CD1c-positive myeloid dendritic cell (primary cell): ENCODE data around the gene HYDIN.
"Not testable (repeated sequence)": the region's sequence is repeated elsewhere in the genome, so short reads cannot be mapped to it uniquely, and the experiment has no call there.

Experiments
- DNase-seq: peaks from one replicate; pipeline ENCODE4 v3.0.0-alpha.2; 2016; ENCODE audit errors: extremely low spot score

HYDIN gene

GRCh38 chr16:70999735-71000134 is 230.8 kb downstream of the HYDIN start:
- not testable (repeated sequence) for DNase-seq

DNA sequence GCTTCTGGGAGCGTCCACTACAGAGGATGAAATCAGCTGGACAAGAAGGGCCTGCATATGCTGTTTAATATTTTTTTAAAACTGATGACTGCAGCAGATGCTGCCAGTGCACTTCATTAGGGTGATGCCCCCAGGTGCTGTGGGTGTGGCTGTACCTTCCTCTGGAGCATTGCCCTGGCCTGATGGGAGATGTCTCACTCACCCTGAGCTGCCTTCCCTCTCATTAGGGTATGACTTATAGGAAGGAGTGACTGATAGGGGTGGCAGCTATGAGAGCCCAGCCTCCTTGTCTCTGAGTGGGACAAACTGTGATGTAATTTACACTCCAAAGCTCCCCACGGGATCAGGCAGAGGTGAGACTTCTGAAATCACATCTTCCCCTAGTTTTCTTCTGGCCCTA is 234.7 kb downstream of the HYDIN start:
- DNase-seq, result not testable (repeated sequence)

- not testable (repeated sequence) for DNase-seq
Observed at GRCh38 chr16:70992511-70992910, 238.0 kb downstream of the HYDIN start.

- not testable (repeated sequence) for DNase-seq
Observed at GRCh38 chr16:70987019-70987715, 243.4 kb downstream of the HYDIN start.

GRCh38 chr16:70984675-70985074 is 245.8 kb downstream of the HYDIN start:
- not testable (repeated sequence) for DNase-seq

DNA sequence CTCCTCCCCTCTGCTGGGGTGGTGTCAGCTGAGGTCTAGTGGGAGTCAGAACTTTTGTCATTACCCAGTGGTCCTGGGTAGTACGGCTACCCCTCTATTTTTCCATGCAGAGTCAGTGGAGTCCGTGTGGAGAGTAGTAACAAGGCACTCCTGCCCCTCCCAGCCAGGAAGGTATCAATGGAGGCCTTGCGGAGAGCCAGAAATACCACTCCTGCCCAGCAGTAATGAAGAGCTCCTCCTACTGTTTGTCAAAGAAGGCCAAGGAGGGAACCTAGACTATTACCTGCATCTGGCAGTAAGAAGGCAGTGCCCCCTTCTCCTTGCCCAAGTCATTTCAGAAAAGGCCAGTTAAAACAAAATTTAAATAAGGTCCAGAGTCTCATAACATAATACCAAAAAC is 262.2 kb downstream of the HYDIN start:
- not testable (repeated sequence) for DNase-seq

GRCh38 chr16:70960169-70960568 is 270.4 kb downstream of the HYDIN start:
- DNase-seq, result not testable (repeated sequence)

- not testable (repeated sequence) for DNase-seq
Observed at GRCh38 chr16:70954922-70955321, 275.6 kb downstream of the HYDIN start.

DNA sequence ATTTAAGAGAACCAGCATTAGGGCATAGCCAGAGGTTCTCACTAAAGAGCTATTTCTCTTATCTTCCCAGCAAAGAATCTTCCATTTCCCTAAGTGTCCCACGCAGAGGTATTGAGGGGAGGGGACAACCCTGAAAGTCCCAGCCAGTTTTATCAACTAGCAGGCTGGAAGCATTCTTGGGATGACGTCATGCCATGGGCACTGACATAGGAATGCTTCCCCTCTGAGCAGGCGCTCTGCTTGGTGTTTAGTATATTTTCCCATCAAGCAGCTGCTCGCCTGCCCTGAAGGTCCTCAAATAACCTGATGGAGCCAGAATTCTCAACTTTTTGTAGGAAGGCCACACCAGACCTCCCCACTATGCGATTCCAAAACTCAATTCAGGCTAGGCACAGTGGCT is 276.7 kb downstream of the HYDIN start:
- not testable (repeated sequence) for DNase-seq

DNA sequence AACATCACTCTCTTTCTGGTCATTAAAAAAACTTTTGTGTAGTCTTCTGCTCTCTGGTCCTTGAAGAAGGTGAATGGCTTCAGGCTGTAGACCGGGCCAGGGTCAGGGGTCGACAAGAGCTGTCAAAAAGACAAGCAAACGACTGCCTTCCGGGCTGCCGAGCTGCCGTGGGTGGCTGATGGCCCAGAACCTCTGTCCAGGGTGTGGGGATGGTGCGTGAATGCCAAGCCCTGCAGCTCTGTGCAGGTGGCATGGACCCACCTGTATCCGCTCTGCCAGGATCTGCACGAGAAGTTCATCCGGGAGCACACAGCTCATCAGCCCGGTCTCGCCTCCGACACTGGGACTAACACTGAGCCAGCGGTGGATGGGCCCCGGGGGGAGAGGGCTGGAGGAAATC is 287.0 kb downstream of the HYDIN start:
- DNase-seq, result not testable (repeated sequence)

DNA sequence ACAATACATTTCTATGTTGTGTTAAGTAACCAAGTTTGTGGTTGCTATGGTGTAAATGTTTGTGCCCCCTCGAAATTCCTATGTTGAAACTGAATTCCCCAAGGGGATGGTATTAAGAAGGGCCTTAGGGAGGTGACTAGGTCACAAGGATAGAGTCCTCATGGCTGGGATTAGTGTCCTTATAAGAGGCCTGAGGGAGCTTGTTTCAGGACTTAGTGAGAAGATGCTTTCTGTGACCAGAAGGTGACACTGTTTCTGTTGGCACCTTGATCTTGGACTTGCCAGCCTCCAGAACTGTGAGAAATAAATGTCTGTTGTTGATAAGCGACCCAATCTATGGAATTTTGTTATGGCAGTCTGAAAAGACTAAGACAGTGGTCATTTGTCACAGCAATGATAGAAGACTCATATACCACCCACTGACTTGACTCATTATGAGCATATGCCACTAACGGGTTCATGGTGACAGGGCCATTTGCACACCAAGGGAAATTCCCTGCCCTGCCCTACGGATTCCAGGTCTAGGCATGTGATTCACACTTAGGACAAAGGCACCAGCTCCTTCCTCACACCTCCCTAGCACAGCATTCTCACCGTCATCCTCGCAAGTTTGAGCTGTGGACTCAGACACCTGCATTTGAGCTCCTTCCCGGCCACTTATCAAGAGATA is 290.7 kb downstream of the HYDIN start:
- not testable (repeated sequence) for DNase-seq

DNA sequence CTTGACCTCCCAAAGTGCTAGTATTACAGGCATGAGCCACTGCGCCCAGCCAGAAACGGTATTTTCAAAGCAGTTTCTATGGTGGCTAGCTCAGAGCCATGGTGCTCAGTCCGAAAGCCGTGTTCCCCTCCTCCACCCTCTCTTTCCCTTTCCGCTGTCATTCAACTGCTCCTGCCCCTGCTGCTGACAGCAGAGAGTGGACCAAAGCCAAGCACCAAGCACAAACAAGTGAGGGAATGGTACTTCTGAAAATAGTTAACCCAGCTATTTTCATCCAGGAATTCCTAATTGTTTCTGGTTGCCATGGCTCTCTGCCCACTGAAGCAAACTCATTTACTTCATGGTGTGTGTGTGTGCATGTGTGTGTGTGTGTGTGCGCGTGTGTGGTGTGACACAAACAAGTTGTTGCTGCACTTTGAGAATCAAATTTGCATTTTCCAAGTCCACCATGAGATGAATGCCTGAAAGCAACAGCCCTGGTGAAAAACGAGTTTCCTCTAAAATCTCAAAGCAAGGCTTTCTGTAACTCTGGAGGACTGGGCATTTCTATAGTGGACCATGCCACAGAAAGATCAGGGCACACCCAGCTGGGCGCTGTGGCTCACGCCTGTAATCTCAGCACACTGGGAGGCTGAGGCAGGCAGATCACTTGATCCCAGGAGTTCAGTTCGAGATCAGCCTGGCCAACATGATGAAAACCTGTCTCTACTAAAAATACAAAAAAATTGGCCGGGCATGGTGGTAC is 293.6 kb downstream of the HYDIN start:
- DNase-seq, result not testable (repeated sequence)

DNA sequence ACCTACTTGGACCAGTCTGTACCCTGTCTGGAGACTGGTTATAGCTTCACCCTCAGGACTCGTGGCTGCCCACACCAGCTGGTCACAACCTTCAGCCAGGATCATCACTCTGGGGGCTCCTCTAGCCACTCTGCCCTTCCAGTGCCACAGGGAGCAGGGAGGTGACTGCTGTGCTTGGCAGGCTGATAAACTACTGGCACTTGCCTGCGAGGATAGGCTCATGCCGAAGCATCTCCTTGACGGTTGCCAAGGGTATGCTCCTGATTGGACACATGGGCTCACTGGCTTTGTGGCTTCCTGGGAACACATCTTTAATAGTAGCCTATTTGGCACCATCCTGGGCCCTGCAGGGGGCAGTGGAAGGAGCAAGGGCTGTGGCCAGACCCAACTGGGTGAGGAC is 295.2 kb downstream of the HYDIN start:
- not testable (repeated sequence) for DNase-seq

GRCh38 chr16:70933746-70934145 is 296.8 kb downstream of the HYDIN start:
- DNase-seq, result not testable (repeated sequence)

GRCh38 chr16:70930757-70931156 is 299.8 kb downstream of the HYDIN start:
- DNase-seq, result not testable (repeated sequence)

DNA sequence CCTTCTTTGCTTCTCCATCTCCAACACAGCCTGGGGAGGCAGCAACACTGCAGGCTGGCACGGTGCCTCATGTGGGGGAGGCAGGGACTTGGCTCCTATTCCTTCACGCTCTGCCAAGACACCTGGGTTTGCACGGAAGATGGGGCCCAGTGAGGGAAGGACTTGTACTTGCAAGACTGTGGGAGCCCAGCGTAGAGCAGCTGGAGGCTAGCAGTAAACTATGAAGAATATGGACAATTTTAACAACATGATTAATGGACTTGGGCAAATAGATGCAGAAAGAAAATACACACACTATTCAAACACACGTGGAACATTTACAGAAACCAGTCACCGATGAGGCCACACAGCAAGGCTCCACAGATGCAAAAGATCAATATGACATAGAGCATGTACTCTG is 308.4 kb downstream of the HYDIN start:
- not testable (repeated sequence) for DNase-seq

GRCh38 chr16:70920661-70921060 is 309.9 kb downstream of the HYDIN start:
- DNase-seq, result not testable (repeated sequence)

- DNase-seq, result not testable (repeated sequence)
Observed at GRCh38 chr16:70888208-70888607, 342.3 kb downstream of the HYDIN start.

DNA sequence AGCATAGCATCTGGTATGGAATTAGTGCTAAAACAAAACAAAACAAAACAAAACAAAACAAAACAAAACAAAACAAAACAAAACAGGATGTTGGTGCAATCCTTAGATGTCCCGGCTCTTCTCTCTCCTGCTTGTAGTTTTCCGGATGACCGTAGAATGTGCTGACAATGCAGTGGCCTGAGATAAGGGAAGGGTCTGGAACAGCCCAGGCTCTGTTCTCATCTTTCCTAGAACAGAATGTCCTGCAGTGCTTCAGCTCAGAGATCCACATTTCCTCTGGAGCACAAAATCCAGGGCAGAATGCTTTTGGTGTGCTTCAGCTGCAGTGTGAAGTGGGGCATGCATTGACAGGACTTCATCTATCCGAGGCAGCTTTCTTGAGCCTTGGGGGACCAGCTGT is 345.9 kb downstream of the HYDIN start:
- not testable (repeated sequence) for DNase-seq

DNA sequence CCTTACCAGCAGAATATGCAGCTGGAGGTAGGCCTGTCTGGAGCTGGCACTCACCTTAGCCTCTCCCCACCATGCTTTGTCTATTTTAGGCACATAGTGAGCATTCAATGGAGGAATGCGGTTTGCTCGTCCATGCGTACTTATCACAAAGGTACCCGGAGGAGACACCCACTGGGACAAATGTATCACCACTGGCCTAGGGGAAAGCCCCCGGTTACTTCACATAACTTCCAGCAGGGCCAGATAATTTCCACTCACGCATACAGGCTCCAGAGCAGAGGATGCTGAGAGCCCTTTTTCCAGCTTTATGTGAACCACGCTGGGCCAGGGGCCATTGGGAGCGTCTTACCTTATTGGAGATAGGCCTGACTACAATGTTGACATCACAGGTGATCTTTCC is 348.2 kb downstream of the HYDIN start:
- DNase-seq, result not testable (repeated sequence)

DNA sequence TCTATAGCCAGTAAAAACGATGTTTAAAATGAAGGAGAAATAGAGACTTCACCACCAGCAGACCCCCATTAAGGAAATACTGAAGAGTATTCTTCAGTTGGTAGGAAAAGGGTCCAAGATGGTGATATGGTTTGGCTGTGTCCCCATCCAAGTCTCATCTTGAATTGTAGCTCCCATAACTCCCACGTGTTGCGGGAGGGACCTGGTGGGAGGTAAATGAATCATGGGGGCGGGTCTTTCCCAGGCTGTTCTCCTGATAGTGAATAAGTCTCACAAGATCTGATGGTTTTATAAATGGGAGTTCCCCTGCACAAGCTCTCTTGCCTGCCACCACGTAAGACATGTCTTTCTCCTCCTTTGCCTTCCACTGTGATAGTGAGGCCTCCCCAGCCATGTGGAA is 352.6 kb downstream of the HYDIN start:
- DNase-seq, result not testable (repeated sequence)

- not testable (repeated sequence) for DNase-seq
Observed at GRCh38 chr16:70876442-70876841, 354.1 kb downstream of the HYDIN start.
